ENCODE results near the gene PCYT2.
"Not testable (repeated sequence)": the region's sequence is repeated elsewhere in the genome, so short reads cannot be mapped to it uniquely, and the experiment has no call there.

PCYT2 gene

GRCh38 chr17:81954131-81955057 is 43.2 kb upstream of the PCYT2 start:
- Histone ChIP-seq H3K27ac (ENCODE audit: insufficient read depth, low read length, poor library complexity, severe bottlenecking) (no peak overlapping the region), H3K9me3 (ENCODE audit: control insufficient read depth, low read length) (no peaks in the 10 kb centered on the region), H3K4me1 (ENCODE audit: control insufficient read depth, insufficient read depth, low read length, poor library complexity, severe bottlenecking) (peaks cover 8% of the 10 kb centered on the region), H3K4me3 (ENCODE audit: insufficient read depth, low read depth, low read length, poor library complexity, severe bottlenecking) (no peak overlapping the region), H3K27me3 (replicated peaks; ENCODE audit: control insufficient read depth, insufficient read depth, low read length, poor library complexity, severe bottlenecking) (peaks cover 12% of the 10 kb centered on the region), H3K36me3 (ENCODE audit: control insufficient read depth, insufficient read depth, low read length) (no peaks in the 10 kb centered on the region)
- DNase-seq: no peak

GRCh38 chr17:81953443-81953842 is 42.2 kb upstream of the PCYT2 start:
- not testable (repeated sequence) for H3K9me3 ChIP-seq (ENCODE audit: control insufficient read depth, low read length); H3K4me1 ChIP-seq (ENCODE audit: control insufficient read depth, insufficient read depth, low read length, poor library complexity, severe bottlenecking); H3K27me3 ChIP-seq (replicated peaks; ENCODE audit: control insufficient read depth, insufficient read depth, low read length, poor library complexity, severe bottlenecking); H3K27ac ChIP-seq (ENCODE audit: insufficient read depth, low read length, poor library complexity, severe bottlenecking); DNase-seq; H3K4me3 ChIP-seq (ENCODE audit: insufficient read depth, low read depth, low read length, poor library complexity, severe bottlenecking); H3K36me3 ChIP-seq (ENCODE audit: control insufficient read depth, insufficient read depth, low read length)

GRCh38 chr17:81952792-81953228 is 41.6 kb upstream of the PCYT2 start:
- Histone ChIP-seq H3K27ac (ENCODE audit: insufficient read depth, low read length, poor library complexity, severe bottlenecking) (no peak overlapping the region), H3K4me3 (ENCODE audit: insufficient read depth, low read depth, low read length, poor library complexity, severe bottlenecking) (no peak overlapping the region)
- DNase-seq: no peak

GRCh38 chr17:81951785-81952684 is 40.8 kb upstream of the PCYT2 start:
- H3K4me3 ChIP-seq (ENCODE audit: insufficient read depth, low read depth, low read length, poor library complexity, severe bottlenecking): no peak overlapping the region
- H3K27ac ChIP-seq (ENCODE audit: insufficient read depth, low read length, poor library complexity, severe bottlenecking): no peak overlapping the region
- no peaks in the 10 kb centered on the region for H3K36me3 ChIP-seq (ENCODE audit: control insufficient read depth, insufficient read depth, low read length)
- no peaks in the 10 kb centered on the region for H3K27me3 ChIP-seq (replicated peaks; ENCODE audit: control insufficient read depth, insufficient read depth, low read length, poor library complexity, severe bottlenecking)
- no peak for DNase-seq
- no peaks in the 10 kb centered on the region for H3K9me3 ChIP-seq (ENCODE audit: control insufficient read depth, low read length)
- peaks cover 4% of the 10 kb centered on the region for H3K4me1 ChIP-seq (ENCODE audit: control insufficient read depth, insufficient read depth, low read length, poor library complexity, severe bottlenecking)

More at GRCh38 chr17:81952792-81953228, 41.6 kb upstream of the PCYT2 start:
- Histone ChIP-seq H3K36me3 (ENCODE audit: control insufficient read depth, insufficient read depth, low read length) (no peaks in the 10 kb centered on the region), H3K27me3 (replicated peaks; ENCODE audit: control insufficient read depth, insufficient read depth, low read length, poor library complexity, severe bottlenecking) (peaks cover 3% of the 10 kb centered on the region), H3K4me1 (ENCODE audit: control insufficient read depth, insufficient read depth, low read length, poor library complexity, severe bottlenecking) (peaks cover 4% of the 10 kb centered on the region), H3K9me3 (ENCODE audit: control insufficient read depth, low read length) (no peaks in the 10 kb centered on the region)

GRCh38 chr17:81950501-81950900 is 39.3 kb upstream of the PCYT2 start:
- H3K9me3 ChIP-seq (ENCODE audit: control insufficient read depth, low read length): no peaks in the 10 kb centered on the region
- DNase-seq: no peak
- no peaks in the 10 kb centered on the region for H3K36me3 ChIP-seq (ENCODE audit: control insufficient read depth, insufficient read depth, low read length)
- H3K27ac ChIP-seq (ENCODE audit: insufficient read depth, low read length, poor library complexity, severe bottlenecking): no peak overlapping the region
- peaks cover 4% of the 10 kb centered on the region for H3K4me1 ChIP-seq (ENCODE audit: control insufficient read depth, insufficient read depth, low read length, poor library complexity, severe bottlenecking)
- H3K4me3 ChIP-seq (ENCODE audit: insufficient read depth, low read depth, low read length, poor library complexity, severe bottlenecking): no peak overlapping the region
- H3K27me3 ChIP-seq (replicated peaks; ENCODE audit: control insufficient read depth, insufficient read depth, low read length, poor library complexity, severe bottlenecking): no peaks in the 10 kb centered on the region

GRCh38 chr17:81948635-81949378 is 37.6 kb upstream of the PCYT2 start:
- Histone ChIP-seq H3K36me3 (ENCODE audit: control insufficient read depth, insufficient read depth, low read length) (no peaks in the 10 kb centered on the region), H3K9me3 (ENCODE audit: control insufficient read depth, low read length) (no peaks in the 10 kb centered on the region), H3K4me1 (ENCODE audit: control insufficient read depth, insufficient read depth, low read length, poor library complexity, severe bottlenecking) (peaks cover 4% of the 10 kb centered on the region), H3K27me3 (replicated peaks; ENCODE audit: control insufficient read depth, insufficient read depth, low read length, poor library complexity, severe bottlenecking) (no peaks in the 10 kb centered on the region), H3K4me3 (ENCODE audit: insufficient read depth, low read depth, low read length, poor library complexity, severe bottlenecking) (no peak overlapping the region), H3K27ac (ENCODE audit: insufficient read depth, low read length, poor library complexity, severe bottlenecking) (no peak overlapping the region)
- no peak for DNase-seq

GRCh38 chr17:81947189-81947588 is 36.0 kb upstream of the PCYT2 start, which contains the start of gene MYADML2:
Gene MYADML2, minus strand, starts transcription at chr17:81947233. Its CDS starts 5,492 bp downstream, at chr17:81941741.
- H3K27ac ChIP-seq (ENCODE audit: insufficient read depth, low read length, poor library complexity, severe bottlenecking): no peak within 1 kb of the TSS
- H3K27me3 ChIP-seq (replicated peaks; ENCODE audit: control insufficient read depth, insufficient read depth, low read length, poor library complexity, severe bottlenecking): peaks cover 2% of the 10 kb centered on the region
- no peaks in the 10 kb centered on the region for H3K4me1 ChIP-seq (ENCODE audit: control insufficient read depth, insufficient read depth, low read length, poor library complexity, severe bottlenecking)
- H3K36me3 ChIP-seq (ENCODE audit: control insufficient read depth, insufficient read depth, low read length): no peaks in the 10 kb centered on the region
- DNase-seq: no peak
- H3K4me3 ChIP-seq (ENCODE audit: insufficient read depth, low read depth, low read length, poor library complexity, severe bottlenecking): no peak within 1 kb of the TSS
- H3K9me3 ChIP-seq (ENCODE audit: control insufficient read depth, low read length): no peaks in the 10 kb centered on the region

GRCh38 chr17:81944858-81945257 is 33.7 kb upstream of the PCYT2 start:
- Histone ChIP-seq H3K27me3 (replicated peaks; ENCODE audit: control insufficient read depth, insufficient read depth, low read length, poor library complexity, severe bottlenecking) (peaks cover 6% of the 10 kb centered on the region), H3K9me3 (ENCODE audit: control insufficient read depth, low read length) (no peaks in the 10 kb centered on the region), H3K4me1 (ENCODE audit: control insufficient read depth, insufficient read depth, low read length, poor library complexity, severe bottlenecking) (no peaks in the 10 kb centered on the region), H3K27ac (ENCODE audit: insufficient read depth, low read length, poor library complexity, severe bottlenecking) (no peak overlapping the region), H3K36me3 (ENCODE audit: control insufficient read depth, insufficient read depth, low read length) (no peaks in the 10 kb centered on the region), H3K4me3 (ENCODE audit: insufficient read depth, low read depth, low read length, poor library complexity, severe bottlenecking) (no peak overlapping the region)
- no peak for DNase-seq

GRCh38 chr17:81942167-81942553 is 31.0 kb upstream of the PCYT2 start:
- DNase-seq: no peak
- Histone ChIP-seq H3K9me3 (ENCODE audit: control insufficient read depth, low read length) (no peaks in the 10 kb centered on the region), H3K36me3 (ENCODE audit: control insufficient read depth, insufficient read depth, low read length) (no peaks in the 10 kb centered on the region), H3K4me3 (ENCODE audit: insufficient read depth, low read depth, low read length, poor library complexity, severe bottlenecking) (no peak overlapping the region), H3K27ac (ENCODE audit: insufficient read depth, low read length, poor library complexity, severe bottlenecking) (no peak overlapping the region), H3K4me1 (ENCODE audit: control insufficient read depth, insufficient read depth, low read length, poor library complexity, severe bottlenecking) (peaks cover 3% of the 10 kb centered on the region), H3K27me3 (replicated peaks; ENCODE audit: control insufficient read depth, insufficient read depth, low read length, poor library complexity, severe bottlenecking) (peaks cover 6% of the 10 kb centered on the region)
